RWPE1 (cell line): ENCODE measurements around the gene AUTS2.

Experiments
- CTCF ChIA-PET: fragments of 350-600 bp; sonication (Branson Sonifier 250); formaldehyde crosslinking; extraction: SDS; loops from one replicate; lab custom pipeline; 2021; lab: Yijun Ruan, JAX
- POLR2A ChIA-PET: fragments of 400-600 bp; formaldehyde crosslinking; extraction: SDS; loops from one replicate; lab custom pipeline; 2020; ENCODE audit warnings: antibody characterized with exemption; ENCODE audit not compliant: low non-redundant PET; lab: Yijun Ruan, JAX
- DNase-seq: peaks from one replicate; pipeline ENCODE4 v3.0.0; 2012; ENCODE audit warnings: low spot score
- H3K27ac ChIP-seq: fragments of 450-650 bp; 2 replicates; pipeline ENCODE4 v1.5.1; 2017
- TF ChIP-seq, protein P1 (sequence below): fragments of 450-650 bp; conservative IDR thresholded peaks from 2 replicates; pipeline ENCODE4 v1.5.1; 2017; ENCODE audit warnings: low read depth, mild to moderate bottlenecking

Gene AUTS2

GRCh38 chr7:70472601-70473237 is 874.4 kb downstream of the AUTS2 start:
- ChIA-PET CTCF (interaction anchor here (0.7 kb wide), 1 partner anchor 217 kb away, joined by 3 read pairs; no protein-coding TSS in a partner anchor), POLR2A (no interaction called here)
- no peak for DNase-seq
- no peak overlapping the region for H3K27ac ChIP-seq
- TF ChIP-seq, protein P1, sequence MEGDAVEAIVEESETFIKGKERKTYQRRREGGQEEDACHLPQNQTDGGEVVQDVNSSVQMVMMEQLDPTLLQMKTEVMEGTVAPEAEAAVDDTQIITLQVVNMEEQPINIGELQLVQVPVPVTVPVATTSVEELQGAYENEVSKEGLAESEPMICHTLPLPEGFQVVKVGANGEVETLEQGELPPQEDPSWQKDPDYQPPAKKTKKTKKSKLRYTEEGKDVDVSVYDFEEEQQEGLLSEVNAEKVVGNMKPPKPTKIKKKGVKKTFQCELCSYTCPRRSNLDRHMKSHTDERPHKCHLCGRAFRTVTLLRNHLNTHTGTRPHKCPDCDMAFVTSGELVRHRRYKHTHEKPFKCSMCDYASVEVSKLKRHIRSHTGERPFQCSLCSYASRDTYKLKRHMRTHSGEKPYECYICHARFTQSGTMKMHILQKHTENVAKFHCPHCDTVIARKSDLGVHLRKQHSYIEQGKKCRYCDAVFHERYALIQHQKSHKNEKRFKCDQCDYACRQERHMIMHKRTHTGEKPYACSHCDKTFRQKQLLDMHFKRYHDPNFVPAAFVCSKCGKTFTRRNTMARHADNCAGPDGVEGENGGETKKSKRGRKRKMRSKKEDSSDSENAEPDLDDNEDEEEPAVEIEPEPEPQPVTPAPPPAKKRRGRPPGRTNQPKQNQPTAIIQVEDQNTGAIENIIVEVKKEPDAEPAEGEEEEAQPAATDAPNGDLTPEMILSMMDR, result no peak

- H3K27ac ChIP-seq, result no peak overlapping the region
- DNase-seq, result no peak
- POLR2A ChIA-PET, result no interaction called here
- TF ChIP-seq, protein P1, result no peak
- CTCF ChIA-PET, result interaction anchor here (0.6 to 0.7 kb wide), 2 partner anchors 22 to 81 kb away, joined by 3 read pairs; no protein-coding TSS in a partner anchor
Measured at GRCh38 chr7:70474639-70475234, 876.5 kb downstream of the AUTS2 start.

DNA sequence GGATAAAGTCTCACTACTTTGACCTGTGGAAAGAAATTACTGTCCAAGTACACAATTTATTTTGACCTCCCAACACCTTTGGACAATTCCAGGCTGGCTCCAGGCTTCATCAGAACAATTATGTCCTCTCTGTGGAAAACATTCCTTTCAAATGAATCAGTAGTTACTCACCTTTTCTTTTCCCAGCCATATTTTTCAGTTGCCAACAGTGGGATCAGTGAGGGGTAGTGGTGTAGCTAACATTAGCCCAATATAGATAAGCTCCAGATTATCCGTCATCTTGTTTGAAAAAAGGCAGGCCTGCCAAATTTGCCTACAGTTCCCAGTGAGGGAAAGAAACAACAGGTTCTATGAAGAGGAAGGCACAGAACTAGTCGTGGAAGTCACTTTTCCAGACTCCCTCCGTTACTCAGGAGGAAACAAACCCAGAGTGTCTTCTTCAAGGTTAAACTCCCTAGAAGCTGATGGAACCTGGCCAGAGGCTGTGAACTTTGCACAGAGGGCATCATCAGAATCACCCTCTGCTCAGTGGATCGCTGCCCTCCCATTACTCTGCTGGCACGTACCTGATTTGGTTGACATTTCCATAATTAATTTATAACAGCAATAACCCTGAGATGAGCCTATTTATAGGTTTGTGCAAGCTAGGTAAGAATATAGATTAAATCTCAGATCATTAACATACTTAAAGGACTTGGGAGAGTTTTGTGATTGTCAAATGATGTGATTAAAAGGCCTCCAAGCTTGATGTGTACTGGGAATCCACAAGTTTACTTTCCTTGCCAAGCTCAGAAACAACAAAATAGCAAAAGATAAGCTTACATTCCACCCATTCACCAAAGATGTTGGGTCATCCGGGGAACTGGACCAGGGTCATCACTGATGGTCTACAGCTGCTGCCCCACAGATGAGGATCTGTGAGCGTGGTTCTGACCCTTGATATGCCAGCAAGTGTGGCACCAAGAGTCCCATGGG is 879.0 kb downstream of the AUTS2 start:
- H3K27ac ChIP-seq, result no peak overlapping the region
- ChIA-PET POLR2A (no interaction called here), CTCF (no interaction called here)
- DNase-seq, result peak; percentile 62
- TF ChIP-seq, protein P1, result no peak

DNA sequence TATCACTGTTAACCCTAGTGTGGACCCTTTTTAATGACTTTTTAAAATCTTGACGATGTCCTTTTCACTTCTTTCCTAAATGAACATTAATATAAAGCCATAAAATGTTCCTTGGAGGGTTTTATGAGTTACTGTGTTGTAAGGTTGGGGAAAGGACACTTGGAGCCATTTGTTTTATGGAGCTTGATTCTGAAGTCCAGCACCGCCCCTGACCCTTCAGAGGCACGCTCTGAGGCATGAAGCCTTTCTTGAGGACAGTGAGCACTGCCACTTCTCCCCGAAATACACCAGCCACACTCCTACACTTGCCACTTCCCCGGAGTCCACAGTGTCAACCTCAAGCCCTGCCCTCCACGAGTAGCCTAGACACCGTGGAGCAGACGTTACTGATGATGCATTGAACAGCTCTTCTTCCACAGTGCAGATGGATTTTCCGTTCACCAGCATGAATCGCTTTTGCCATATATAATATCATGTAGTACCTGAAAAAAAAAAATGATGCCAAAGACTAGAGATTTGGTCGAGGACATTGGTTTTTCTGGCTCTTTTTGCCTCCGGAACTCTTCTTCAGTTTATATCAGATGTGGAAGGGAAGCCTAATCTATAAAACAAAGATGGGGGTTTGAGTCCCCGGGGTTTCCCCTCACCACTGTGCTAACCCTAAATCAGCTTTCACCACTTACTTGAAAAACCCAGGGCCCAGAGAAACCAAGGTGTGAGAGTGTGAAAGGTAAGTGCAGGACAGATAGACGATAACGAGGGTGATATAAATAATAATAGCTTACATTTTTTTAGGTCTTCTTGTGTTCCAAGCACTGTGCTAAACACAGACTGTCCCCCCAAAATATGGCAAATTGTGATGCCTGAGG is 881.1 kb downstream of the AUTS2 start:
- TF ChIP-seq, protein P1, result no peak
- no peak for DNase-seq
- ChIA-PET CTCF (interaction anchor here (0.7 kb wide), 1 partner anchor 241 kb away, joined by 3 read pairs; no protein-coding TSS in a partner anchor), POLR2A (no interaction called here)
- no peak overlapping the region for H3K27ac ChIP-seq

GRCh38 chr7:70480927-70481569 is 882.8 kb downstream of the AUTS2 start:
- ChIA-PET POLR2A (no interaction called here), CTCF (no interaction called here)
- TF ChIP-seq, protein P1, result no peak
- no peak overlapping the region for H3K27ac ChIP-seq
- DNase-seq, result peak; percentile 59
